Measurements from ENCODE around the gene APOBEC3F. TPM values are rescaled to one million over a fixed set of nuclear protein-coding genes. Genes with fewer than 3 reads are reported as not detected.
A peak's percentile ranks its signal among the peaks of the same experiment; 100 is the strongest.

Gene APOBEC3F
- total and polyA plus RNA-seq, 10 of the 15 experiments (the other 5 are each of a cell fraction or from before 2014, with no cell fraction given): 7.4 to 29.1 (median 12.8) TPM

DNA sequence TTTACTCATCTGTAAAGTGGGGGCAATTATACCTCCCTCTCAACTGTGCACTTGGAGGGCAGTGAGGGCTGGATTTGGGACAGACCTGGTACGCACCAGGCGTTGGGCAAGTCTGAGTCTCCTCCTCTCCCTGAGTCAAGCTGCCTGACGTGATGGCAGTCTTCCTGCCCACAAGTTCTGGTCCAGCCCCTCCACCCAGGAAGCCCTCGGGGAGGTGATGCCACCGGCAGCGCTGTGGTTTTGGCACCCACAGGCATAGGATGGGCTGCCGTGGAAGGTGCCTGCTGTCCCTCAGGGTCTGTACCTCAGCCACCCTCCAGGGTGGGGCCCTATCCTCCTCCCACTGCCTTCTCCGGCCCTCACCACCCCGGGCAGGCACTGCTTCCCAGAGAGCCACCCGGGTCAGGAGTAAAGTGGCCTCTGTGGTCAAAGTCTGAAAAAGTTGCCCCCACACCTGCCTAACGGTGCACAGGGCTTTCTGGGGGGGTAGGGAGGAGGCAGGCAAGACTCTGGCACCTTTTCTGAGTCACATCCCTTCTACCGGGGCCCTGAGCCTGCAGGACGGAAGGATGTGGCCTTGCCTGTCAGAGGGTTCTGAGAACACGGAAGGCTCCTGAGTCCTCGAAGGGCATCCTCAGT lies 49.9 kb downstream of the APOBEC3F start (continued):
- TF ChIP-seq TCF12 (IDR thresholded peaks at IDR 0.05; ENCODE audit: low read depth, low read length) (no peak), ZNF24 (IDR thresholded peaks at IDR 0.05) (no peak), RBBP5 (conservative IDR thresholded peaks at IDR 0.05) (no peak), SMC3 (IDR thresholded peaks at IDR 0.05; ENCODE audit: borderline replicate concordance, low read length) (no peak), EGR1 (IDR thresholded peaks at IDR 0.05; ENCODE audit: borderline replicate concordance in 1 of 2, low read depth in 2 of 2, low read length in 2 of 2) (no peak), BHLHE40 (IDR thresholded peaks at IDR 0.05; ENCODE audit: borderline replicate concordance in 1 of 2, low read depth in 2 of 2, low read length in 1 of 2) (0 out of 4 replicates have a peak, but pooled peaks of 1 of the 2 experiments have one; percentile 12), RAD21 (IDR thresholded peaks at IDR 0.05; ENCODE audit: insufficient read depth, low read depth, low read length) (no peak), ZBED1 (IDR thresholded peaks at IDR 0.05; ENCODE audit: borderline replicate concordance) (no peak), TAF1 (IDR thresholded peaks at IDR 0.05; ENCODE audit: borderline replicate concordance, low read depth, low read length) (no peak), ASH2L (IDR thresholded peaks at IDR 0.05; ENCODE audit: borderline replicate concordance, low read depth) (no peak), DPF2 (IDR thresholded peaks at IDR 0.05) (0 out of 2 replicates have a peak, but pooled peaks have one; percentile 70), SMARCA5 (IDR thresholded peaks at IDR 0.05) (0 out of 2 replicates have a peak, but pooled peaks have one; percentile 60), SREBF1 (IDR thresholded peaks at IDR 0.05; ENCODE audit: low read length) (no peak), ZNF384 (IDR thresholded peaks at IDR 0.05; ENCODE audit: borderline replicate concordance, low read depth, low read length) (no peak), YBX1 (IDR thresholded peaks at IDR 0.05) (no peak), ZNF207 (IDR thresholded peaks at IDR 0.05; ENCODE audit: borderline replicate concordance) (no peak), EP300 (IDR thresholded peaks at IDR 0.05; ENCODE audit: borderline replicate concordance in 1 of 2, control insufficient read depth in 1 of 2, low read depth in 2 of 2, low read length in 2 of 2) (no peak), LARP7 (IDR thresholded peaks at IDR 0.05) (no peak), CBX5 (IDR thresholded peaks at IDR 0.05; ENCODE audit: low read depth) (no peak), ESRRA (IDR thresholded peaks at IDR 0.05; ENCODE audit: low read length) (no peak), GATAD2B (conservative IDR thresholded peaks at IDR 0.05; ENCODE audit: low read depth) (peak; percentile 59; the same call in 1 of the 2 replicates), NRF1 (conservative IDR thresholded peaks at IDR 0.05; ENCODE audit: low read depth, low read length) (no peak), SREBF2 (IDR thresholded peaks at IDR 0.05; ENCODE audit: low read length) (no peak), PAX8 (IDR thresholded peaks at IDR 0.05) (no peak), RELA (IDR thresholded peaks at IDR 0.05; ENCODE audit: borderline replicate concordance, partially characterized antibody) (no peak), RUNX3 (IDR thresholded peaks at IDR 0.05; ENCODE audit: low read length) (0 out of 2 replicates have a peak, but pooled peaks have one; percentile 14)
- TF ChIP-seq, protein P1, sequence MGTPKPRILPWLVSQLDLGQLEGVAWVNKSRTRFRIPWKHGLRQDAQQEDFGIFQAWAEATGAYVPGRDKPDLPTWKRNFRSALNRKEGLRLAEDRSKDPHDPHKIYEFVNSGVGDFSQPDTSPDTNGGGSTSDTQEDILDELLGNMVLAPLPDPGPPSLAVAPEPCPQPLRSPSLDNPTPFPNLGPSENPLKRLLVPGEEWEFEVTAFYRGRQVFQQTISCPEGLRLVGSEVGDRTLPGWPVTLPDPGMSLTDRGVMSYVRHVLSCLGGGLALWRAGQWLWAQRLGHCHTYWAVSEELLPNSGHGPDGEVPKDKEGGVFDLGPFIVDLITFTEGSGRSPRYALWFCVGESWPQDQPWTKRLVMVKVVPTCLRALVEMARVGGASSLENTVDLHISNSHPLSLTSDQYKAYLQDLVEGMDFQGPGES (IDR thresholded peaks at IDR 0.05): no peak
- TF ChIP-seq, protein P2, sequence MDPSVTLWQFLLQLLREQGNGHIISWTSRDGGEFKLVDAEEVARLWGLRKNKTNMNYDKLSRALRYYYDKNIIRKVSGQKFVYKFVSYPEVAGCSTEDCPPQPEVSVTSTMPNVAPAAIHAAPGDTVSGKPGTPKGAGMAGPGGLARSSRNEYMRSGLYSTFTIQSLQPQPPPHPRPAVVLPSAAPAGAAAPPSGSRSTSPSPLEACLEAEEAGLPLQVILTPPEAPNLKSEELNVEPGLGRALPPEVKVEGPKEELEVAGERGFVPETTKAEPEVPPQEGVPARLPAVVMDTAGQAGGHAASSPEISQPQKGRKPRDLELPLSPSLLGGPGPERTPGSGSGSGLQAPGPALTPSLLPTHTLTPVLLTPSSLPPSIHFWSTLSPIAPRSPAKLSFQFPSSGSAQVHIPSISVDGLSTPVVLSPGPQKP (IDR thresholded peaks at IDR 0.05; ENCODE audit: low read depth, low read length): no peak
- TF ChIP-seq, protein P3, sequence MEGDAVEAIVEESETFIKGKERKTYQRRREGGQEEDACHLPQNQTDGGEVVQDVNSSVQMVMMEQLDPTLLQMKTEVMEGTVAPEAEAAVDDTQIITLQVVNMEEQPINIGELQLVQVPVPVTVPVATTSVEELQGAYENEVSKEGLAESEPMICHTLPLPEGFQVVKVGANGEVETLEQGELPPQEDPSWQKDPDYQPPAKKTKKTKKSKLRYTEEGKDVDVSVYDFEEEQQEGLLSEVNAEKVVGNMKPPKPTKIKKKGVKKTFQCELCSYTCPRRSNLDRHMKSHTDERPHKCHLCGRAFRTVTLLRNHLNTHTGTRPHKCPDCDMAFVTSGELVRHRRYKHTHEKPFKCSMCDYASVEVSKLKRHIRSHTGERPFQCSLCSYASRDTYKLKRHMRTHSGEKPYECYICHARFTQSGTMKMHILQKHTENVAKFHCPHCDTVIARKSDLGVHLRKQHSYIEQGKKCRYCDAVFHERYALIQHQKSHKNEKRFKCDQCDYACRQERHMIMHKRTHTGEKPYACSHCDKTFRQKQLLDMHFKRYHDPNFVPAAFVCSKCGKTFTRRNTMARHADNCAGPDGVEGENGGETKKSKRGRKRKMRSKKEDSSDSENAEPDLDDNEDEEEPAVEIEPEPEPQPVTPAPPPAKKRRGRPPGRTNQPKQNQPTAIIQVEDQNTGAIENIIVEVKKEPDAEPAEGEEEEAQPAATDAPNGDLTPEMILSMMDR (IDR thresholded peaks at IDR 0.05 in 2 of 3, conservative IDR thresholded peaks at IDR 0.05 in 1 of 3; ENCODE audit: control insufficient read depth in 2 of 3, extremely low read depth in 1 of 3, insufficient read depth in 1 of 3, low read depth in 3 of 3, low read length in 3 of 3): no peak
